ENCODE data around the gene NUP62.

Gene NUP62

DNA sequence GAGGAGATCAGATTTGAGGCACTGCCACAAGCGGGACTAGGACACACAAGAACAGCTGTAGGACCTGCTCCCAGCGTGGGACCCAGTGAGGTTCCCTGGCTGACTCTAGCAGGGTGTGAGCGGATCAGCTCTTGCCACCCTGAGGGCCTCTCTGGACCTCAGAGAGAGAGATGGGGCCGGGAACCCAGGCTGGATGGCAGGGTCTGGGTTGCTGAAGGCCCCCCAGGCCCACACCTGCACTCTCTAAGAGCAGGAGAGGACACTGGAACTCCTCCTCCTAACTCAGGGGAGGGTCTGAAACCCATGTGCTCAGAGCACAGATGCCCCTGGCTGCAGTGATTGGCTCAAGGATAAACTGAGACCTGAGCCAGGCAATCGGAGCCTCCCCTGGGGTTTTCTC, 19.1 kb downstream of the NUP62 start:
- DNase-seq = no peak
- TF ChIP-seq POLR2A (IDR thresholded peaks at IDR 0.05; ENCODE audit: low read length) (no peak), GATA1 (IDR thresholded peaks at IDR 0.05; ENCODE audit: low read depth, low read length) (no peak)

DNA sequence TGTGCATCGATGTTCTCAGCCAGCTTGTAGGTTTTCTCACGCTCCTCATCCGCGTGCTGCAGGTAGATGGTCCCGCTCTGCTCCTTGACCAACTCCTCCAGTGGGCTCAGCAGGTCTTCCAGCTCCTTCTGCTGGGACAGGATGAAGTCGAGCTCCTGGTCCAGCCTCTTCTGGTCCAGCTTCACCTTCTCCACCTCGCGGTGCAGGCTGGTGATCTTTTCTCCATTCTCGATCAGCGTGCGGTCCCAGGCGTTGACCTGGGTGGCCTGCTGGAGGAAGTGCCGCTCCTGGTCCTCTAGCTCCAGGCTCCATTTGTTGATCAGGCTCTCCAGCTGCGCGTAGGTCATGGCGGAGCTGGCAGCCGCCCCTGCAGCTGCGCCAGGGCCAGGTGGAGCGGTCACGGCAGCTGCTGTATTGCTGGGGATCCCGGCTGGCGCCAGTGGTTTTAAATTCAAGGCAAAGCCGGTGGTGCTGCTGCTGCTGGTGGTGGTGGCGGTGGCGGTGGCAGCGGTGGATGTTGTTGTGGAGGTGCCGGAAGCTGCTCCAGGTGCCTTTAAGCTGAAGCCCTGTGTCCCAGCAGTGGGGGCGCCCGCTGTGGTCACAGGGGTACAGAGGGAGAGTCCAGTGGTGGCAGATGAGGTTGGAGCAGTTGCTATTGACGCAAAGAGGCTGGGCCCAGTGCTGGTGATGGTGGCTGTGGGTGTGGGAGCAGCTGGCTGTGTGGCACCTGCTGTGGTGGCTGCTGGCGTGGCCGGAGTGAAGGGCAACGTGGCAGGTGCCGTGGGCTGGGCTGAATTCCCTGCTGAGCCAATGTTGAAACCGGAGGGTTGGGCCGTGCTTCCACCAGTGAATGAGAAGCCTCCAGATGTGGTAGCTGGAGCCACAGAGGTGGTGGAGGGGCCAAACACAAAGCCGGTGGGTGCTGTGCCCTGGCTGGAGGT, 20.6 kb downstream of the NUP62 start:
- no peak for DNase-seq
- TF ChIP-seq POLR2A (IDR thresholded peaks at IDR 0.05; ENCODE audit: low read length) (no peak), GATA1 (IDR thresholded peaks at IDR 0.05; ENCODE audit: low read depth, low read length) (no peak)

GRCh38 chr19:49907745-49908446, 21.4 kb downstream of the NUP62 start:
- no peak for DNase-seq
- TF ChIP-seq POLR2A (IDR thresholded peaks at IDR 0.05; ENCODE audit: low read length) = no peak

GRCh38 chr19:49906879-49907564, 22.3 kb downstream of the NUP62 start:
- TF ChIP-seq GATA1 (IDR thresholded peaks at IDR 0.05; ENCODE audit: low read depth, low read length) (no peak), POLR2A (IDR thresholded peaks at IDR 0.05; ENCODE audit: low read length) (no peak)
- no peak for DNase-seq

DNA sequence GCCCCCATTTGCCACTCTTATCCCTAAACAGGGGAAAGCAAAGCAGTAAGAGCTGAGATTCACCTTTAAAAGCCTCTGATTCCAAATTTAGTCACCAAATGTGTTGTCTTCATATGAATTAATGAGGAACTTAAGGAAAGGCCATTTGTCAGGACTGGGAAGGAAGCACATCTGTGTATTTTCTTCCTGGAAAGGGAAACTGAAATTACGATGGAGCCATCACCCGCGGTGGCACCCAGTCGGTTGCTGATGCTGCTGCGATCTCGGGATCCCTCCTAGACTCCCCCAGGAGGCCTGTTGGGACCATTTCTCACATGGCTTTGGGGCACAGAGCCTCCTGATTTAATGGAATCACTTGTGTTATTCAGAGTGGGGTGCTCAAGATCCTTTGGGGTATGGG, 25.2 kb downstream of the NUP62 start:
- no peak for DNase-seq

DNA sequence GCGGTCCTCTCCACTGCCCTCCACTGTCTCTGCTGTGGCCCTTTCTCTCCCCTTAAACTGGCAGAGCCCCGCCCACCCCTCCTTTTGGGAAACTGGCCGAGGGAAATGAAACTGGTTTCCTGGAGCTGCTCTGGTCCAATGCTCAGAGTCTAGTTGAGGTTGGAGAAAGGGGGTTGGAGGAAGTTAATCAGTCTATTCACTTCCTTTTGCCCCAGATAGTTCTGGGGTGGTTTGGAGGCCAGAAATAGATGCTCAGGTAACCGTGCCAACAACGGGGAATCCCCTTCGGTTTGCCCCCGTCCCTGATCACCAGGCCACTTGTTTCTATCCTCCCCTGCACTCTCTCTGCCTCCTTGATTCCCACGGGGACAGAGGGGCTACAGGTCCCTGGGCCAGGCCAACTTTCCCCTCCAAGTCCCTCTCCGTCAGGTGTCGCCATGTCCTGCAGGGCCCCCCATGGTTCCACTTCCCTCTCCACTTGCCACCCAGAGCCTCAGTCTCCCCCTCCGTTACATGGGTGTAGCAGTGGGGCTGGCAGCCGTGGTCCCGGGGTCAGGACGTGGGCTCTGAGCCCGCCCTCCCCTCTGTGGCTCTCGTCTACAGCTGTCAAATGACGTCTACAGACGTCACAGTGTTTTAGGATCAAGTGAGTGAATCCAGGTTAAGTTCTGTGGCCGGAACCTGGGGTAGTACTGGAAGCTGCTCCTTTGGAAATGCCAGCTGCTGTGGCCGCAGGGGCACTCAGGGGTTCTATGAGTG, 32.3 kb downstream of the NUP62 start, which contains the start of gene IL4I1:
Gene IL4I1, minus strand, starts transcription at position 25 of the 759 bp plus-strand sequence. CDS start 727 bp downstream, outside the sequence.
- DNase-seq = no peak
- TF ChIP-seq GATA1 (IDR thresholded peaks at IDR 0.05; ENCODE audit: low read depth, low read length) (no peak), POLR2A (IDR thresholded peaks at IDR 0.05; ENCODE audit: low read length) (no peak)

More for the DNA sequence above, 25.2 kb downstream of the NUP62 start:
- TF ChIP-seq GATA1 (IDR thresholded peaks at IDR 0.05; ENCODE audit: low read depth, low read length) = no peak
- TF ChIP-seq POLR2A (IDR thresholded peaks at IDR 0.05; ENCODE audit: low read length) = no peak

DNA sequence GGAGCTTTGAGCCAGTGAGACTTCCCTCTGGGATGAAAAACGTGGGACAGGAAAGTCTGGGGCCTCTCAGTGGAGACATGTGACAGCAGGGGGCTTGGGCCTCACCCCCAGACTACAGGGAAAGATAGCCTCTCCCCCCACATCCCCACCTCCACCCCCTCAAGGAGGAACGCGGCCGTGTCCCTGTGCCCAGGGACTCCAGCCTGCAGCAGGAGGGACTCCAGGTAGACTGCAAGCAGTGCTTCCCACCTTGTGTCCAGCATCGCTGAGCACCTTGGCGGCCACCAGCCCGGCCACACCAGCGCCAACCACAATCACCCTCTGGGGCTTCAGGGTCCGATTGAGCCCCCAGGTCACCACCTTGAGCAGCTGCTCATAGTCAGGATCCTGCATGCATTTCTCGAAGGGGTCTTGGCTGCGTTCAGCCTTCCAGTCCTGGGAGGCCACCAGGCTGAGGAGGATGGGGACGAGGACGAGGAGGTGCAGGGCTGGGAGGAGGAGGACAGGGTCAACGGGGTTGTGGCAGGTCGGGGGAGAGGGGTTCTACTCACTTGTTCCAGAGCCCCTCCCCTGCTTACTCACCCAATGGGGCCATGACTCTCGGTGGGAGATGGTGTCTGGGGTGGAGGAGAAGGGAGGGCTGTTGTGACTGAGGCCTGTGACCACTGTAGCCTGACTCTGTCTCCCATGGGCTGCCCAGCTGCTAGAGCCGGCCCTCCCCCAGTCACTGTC, 33.6 kb downstream of the NUP62 start:
- TF ChIP-seq GATA1 (IDR thresholded peaks at IDR 0.05; ENCODE audit: low read depth, low read length) = no peak
- TF ChIP-seq POLR2A (IDR thresholded peaks at IDR 0.05; ENCODE audit: low read length) = no peak
- no peak for DNase-seq

GRCh38 chr19:49894879-49895565, 34.3 kb downstream of the NUP62 start:
- TF ChIP-seq POLR2A (IDR thresholded peaks at IDR 0.05; ENCODE audit: low read length) = no peak
- no peak for TF ChIP-seq GATA1 (IDR thresholded peaks at IDR 0.05; ENCODE audit: low read depth, low read length)
- DNase-seq = no peak

- no peak for DNase-seq
- TF ChIP-seq POLR2A (IDR thresholded peaks at IDR 0.05; ENCODE audit: low read length) (no peak), GATA1 (IDR thresholded peaks at IDR 0.05; ENCODE audit: low read depth, low read length) (no peak)
Measured at GRCh38 chr19:49894011-49894664, 35.2 kb downstream of the NUP62 start.

- DNase-seq = no peak
- TF ChIP-seq POLR2A (IDR thresholded peaks at IDR 0.05; ENCODE audit: low read length) (no peak), GATA1 (IDR thresholded peaks at IDR 0.05; ENCODE audit: low read depth, low read length) (no peak)
Measured at GRCh38 chr19:49892716-49893115, 36.6 kb downstream of the NUP62 start.

- DNase-seq = no peak
- TF ChIP-seq GATA1 (IDR thresholded peaks at IDR 0.05; ENCODE audit: low read depth, low read length) (no peak), POLR2A (IDR thresholded peaks at IDR 0.05; ENCODE audit: low read length) (no peak)
Measured at GRCh38 chr19:49891393-49891792, 37.9 kb downstream of the NUP62 start.
